GM18870 (cell line): ENCODE measurements around the gene SIRT7.

Experiments used
- ATAC-seq: cut with Tn5 transposase; IDR thresholded peaks from one replicate; pipeline ENCODE4 v1.9.1; 2021; ENCODE audit warnings: moderate library complexity; ENCODE audit not compliant: unreplicated experiment

Gene SIRT7

DNA sequence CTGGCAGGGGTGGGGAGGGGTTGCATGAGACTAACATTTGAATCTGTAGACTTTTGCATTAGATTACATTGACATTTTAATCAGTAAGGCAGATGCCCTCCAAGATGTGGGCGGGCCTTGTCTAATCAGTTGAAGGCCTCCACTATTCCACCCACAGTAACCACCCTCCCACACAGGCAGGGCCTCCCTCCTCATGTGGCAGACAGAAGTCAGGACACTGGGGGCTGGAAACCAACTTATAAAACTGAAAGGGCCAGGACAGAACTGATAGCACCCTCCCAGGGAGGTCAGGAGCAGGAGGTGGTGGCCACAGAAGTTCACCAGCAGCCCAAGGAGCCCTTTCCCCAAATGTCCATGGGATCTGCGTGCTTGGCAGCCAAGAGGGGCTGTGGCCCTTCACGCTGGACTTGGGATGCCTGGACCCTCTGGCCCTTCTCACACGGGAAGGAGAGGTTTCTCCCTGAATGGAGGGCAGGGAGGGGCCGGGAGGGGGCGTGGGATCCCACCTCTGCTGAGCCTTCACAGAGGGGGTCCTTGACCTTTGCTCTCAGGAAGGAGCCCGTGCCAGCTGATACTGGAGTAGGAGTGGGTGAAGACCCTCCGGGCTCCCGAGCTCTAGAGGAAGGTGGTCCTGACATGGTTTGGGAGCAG is 14.5 kb upstream of the SIRT7 start:
- ATAC-seq, result no peak

DNA sequence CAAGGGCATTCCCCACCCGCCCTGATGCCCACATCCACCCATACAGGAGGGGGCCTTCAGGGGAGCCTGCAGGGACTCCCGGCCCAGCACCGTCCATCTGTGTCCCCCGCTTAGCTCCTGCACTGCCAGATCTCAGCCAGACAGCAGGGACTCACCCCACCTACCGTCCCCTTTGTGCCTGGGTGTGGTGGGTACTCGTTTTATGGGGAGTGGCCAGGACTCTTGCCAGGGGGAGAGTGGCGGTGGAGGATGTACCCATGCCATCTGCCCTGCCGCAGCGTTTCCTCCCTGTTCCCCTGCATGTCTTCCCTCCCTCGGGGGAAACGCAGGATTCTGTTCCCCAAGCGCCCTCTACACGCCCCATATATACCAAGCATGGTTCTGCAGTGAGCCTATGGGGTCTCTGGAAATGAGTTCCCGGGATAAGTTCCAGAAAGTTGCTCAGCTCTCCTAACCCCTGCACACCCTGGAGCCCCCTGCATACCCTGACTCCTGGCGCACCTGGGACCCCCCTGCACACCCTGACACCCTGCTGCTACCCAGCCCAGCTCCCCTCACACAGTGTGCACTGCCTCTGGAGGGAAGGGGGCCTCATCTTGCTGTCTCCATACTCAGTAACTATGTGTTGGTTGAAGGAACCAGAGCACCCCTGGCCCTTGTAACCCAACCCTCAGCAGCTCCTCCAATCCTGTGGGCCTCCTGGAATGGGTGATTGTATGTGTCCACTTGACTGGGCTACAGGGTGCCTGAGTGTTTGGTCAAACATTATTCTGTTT is 13.8 kb upstream of the SIRT7 start:
- ATAC-seq, result no peak

GRCh38 chr17:81931189-81931556 is 13.2 kb upstream of the SIRT7 start:
- no peak for ATAC-seq

- no peak for ATAC-seq
Observed at GRCh38 chr17:81930142-81931125, 12.5 kb upstream of the SIRT7 start.

DNA sequence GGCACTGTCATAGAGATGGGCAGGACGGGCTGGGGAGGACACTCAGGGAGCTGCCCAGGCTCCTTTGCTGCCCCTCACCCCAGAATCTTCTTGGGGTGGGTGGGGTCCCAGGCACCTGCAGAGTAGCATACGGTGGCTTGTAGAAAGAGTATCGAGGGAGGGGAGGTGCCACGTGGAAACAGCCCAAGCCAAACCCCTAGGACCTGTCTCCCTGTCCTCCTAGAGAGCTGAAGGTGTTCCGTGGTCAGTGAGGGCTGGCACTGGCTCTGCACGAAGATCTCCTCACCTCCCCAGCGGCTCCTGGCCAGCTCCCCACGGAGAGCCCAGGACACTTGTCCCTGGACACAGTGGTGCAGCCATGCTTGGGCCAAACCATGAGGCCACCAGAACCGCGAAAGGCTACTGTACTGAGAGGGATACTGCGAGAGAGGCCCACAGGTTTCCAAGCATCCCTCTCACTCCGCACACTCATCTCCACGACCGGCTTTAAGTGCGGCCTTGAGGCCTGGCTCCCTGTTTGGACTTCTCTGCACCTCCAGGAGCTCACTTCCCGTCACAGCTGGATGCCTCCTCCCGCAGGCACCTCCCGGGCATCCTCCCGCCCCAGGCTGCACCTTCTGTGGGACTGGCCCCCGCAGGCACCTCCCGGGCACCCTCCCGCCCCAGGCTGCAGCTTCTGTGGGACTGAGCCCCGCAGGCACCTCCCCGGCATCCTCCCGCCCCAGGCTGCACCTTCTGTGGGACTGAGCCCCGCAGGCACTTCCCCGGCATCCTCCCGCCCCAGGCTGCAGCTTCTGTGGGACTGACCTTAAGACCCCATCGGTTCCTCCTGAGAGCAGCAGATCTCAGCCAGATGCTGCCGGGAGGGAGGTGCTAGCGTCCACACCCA is 11.5 kb upstream of the SIRT7 start:
- ATAC-seq, result no peak

DNA sequence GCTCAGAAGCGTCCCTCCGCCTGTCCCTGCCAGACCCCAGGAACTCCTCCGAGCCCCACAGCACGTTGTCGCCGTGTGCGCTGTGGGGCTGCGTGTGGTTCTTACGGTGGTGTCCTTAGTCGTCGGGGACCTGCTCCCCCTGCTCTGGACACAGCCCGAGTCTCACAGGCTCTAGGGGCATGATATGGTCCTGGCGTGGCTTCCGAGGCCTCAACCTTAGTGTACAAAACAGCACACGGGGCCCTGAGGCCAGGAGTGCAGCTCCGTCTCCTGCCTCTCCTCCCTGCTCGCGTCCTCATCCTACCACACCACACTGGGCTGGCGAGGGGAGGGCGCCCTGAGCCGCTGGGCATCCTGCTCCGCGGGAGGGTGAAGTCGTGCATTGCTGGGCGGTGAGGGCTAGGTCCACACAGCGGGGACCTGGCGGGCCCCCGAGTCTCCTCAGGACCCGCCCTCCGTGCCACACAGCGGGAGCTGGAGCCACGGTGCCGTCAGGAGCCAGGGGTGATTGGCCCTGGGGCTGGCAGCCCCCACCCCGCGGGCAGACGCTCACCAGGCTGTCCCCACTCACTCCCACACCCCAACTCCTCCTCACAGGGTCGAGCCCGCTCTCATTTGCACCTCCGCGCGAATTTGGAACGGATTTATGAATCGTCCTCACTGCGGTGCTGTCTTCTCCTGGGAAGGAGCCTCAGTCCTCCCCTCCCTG is 10.7 kb upstream of the SIRT7 start:
- no peak for ATAC-seq

- ATAC-seq, result peak; percentile 54
Observed at GRCh38 chr17:81927653-81928543, 9.9 kb upstream of the SIRT7 start, which contains the start of gene MAFG. MAFG (minus strand) TSS chr17:81927735; CDS start chr17:81923185, 4,550 bp downstream.

DNA sequence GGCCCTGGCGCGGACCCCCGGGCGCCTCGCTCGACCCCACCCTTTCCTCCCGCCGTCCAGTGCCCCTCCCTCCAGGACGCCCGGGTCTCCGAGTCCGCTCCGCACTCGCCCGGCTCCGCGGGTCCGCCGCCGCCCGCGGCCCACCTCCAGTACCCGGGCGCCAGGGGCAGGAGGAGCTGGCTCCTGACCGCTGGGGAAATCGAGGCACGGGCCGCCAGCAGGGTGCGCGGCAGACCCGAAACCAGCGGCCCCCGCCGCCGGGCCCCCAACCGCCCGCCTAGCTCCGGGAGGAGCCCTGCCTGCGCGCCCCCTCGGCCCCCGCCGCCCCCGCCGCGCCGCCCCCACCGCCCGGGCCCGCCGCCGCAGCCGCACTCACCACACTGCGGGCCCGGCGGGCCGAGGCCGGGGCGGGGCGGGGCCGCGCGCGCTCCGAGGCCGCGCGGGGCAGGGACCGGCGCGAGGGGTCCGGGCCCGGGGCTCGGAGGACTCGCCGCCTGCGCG is 9.2 kb upstream of the SIRT7 start:
- ATAC-seq, result no peak

DNA sequence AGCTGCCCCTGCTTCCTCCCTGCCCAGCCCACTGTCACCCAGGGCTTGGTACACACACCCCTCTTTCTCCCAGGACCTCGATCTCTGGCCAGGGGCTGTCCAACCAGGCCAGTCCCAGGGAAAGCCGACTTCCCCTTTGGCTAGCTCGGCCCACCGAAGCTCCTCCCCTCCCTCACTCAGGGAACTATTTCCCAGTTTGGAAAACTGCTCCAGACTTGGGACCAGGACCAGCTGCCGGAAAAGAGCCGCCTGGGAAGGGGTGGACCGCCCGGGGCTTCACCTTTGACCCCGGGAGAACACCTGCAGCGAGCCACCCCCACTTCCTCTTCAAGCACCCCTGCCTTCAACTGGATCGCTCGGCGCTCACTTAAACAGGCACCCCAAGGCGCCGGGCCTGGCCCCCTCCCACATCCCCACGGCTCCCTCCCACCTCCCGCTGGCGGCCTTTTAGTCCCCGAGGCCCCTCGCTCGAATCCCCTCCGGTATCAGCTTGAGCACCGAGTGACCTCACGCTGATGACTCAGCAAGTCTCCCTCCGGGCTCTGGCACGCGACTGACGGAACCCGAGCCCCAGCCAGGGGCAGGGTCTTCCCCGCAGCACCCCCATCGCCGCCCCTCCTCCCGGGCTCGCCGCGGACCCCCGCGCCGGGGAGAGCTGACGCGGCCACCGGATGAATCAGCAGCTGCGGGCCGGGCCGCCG is 8.6 kb upstream of the SIRT7 start:
- ATAC-seq, result no peak

GRCh38 chr17:81925860-81926450 is 8.0 kb upstream of the SIRT7 start:
- ATAC-seq, result no peak

- no peak for ATAC-seq
Observed at GRCh38 chr17:81924557-81925532, 6.9 kb upstream of the SIRT7 start.

- no peak for ATAC-seq
Observed at GRCh38 chr17:81923302-81924260, 5.6 kb upstream of the SIRT7 start.

GRCh38 chr17:81922566-81923301 is 4.8 kb upstream of the SIRT7 start:
- ATAC-seq, result no peak

DNA sequence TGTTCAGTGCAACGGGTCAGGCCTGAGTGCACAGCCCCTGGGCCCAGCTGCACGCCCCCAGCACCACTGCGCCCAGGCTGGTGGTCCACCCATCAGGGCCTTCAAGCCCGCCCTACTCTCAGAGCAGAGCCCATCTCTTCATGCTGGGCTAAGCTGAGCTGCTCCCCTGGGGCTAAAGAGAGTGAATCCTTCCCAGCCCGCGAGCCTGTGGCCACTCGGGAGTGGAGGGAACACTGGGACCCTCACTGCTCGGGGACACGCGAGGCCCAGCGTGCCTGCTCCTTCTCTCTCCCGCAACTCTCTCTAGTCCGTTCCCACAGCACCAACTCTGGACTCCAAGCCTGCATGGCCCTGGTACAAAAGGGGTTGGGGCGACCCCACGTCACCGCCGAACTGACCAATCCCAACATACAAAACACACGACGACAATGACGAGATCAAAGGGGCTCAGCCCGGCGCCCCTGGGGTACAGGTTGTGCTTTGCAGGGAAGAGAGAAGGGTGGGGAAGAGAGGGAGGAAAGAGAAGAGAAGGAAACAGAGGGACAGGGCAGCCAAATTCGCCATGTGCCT is 4.1 kb upstream of the SIRT7 start:
- ATAC-seq, result no peak
